Measurements from ENCODE around the gene MED28. TPM values are rescaled to one million over a fixed set of nuclear protein-coding genes. Genes with fewer than 3 reads are reported as not detected.

MED28 gene
- total RNA-seq, 4 donors from 2014 or later = 22.0 to 64.9 (median 28.7) TPM

DNA sequence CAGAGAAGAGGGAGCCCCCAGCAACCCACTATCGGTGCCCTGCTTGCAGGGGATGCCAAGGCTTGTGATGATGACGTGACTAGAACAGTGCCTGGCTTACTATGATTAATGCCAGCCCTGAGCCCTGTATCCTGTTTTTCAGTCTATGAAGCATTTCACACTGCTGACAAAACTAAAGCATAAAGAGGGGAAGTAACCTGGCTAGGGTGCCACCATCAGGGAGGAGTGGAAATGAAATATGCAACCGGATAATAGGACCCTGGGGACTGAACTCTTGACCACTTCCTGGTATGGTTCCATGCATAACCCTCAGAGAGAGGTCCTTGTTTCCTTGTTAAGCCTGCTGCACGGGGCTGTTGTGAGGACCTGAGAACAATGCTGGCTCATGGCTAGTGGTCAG, 50.3 kb downstream of the MED28 start:
- H3K4me3 ChIP-seq = no peak overlapping the region
- intact Hi-C loops (cut with DNase I; ENCODE audit: low total_unique reads) = no loop called here
- DNase-seq = no peak
- TF ChIP-seq POLR2A (IDR thresholded peaks at IDR 0.05) (no peak), CTCF (IDR thresholded peaks at IDR 0.05) (no peak)
- H3K4me1 ChIP-seq = no peaks in the 10 kb centered on the region
- no peak overlapping the region for H3K27ac ChIP-seq
- H3K9me3 ChIP-seq = no peaks in the 10 kb centered on the region
- no peaks in the 10 kb centered on the region for H3K27me3 ChIP-seq
- no peaks in the 10 kb centered on the region for H3K36me3 ChIP-seq

DNA sequence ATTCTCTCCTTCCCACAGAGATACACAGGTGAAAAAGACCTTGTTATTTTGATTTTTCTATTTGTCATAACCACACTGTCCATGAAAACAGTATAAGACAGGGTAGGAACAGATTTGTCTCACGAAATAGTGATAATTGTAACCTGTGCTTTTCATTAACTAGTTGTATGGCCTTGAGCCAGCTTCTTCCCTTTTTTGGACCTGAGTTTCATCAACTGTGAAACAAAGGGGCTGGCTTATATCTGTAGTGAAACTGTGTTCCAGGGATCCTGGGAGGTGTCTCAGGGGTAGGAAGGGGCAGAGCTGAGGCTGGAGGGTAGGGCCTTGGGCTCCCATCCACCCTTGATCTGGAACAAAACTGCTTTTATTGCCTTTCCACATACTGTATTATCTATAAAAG, 50.9 kb downstream of the MED28 start:
- Histone ChIP-seq H3K4me3 (no peak overlapping the region), H3K36me3 (no peaks in the 10 kb centered on the region), H3K27ac (no peak overlapping the region), H3K27me3 (no peaks in the 10 kb centered on the region), H3K9me3 (no peaks in the 10 kb centered on the region), H3K4me1 (no peaks in the 10 kb centered on the region)
- no peak for DNase-seq
- intact Hi-C loops (cut with DNase I; ENCODE audit: low total_unique reads) = no loop called here
- TF ChIP-seq POLR2A (IDR thresholded peaks at IDR 0.05) = no peak
- no peak for TF ChIP-seq CTCF (IDR thresholded peaks at IDR 0.05)

DNA sequence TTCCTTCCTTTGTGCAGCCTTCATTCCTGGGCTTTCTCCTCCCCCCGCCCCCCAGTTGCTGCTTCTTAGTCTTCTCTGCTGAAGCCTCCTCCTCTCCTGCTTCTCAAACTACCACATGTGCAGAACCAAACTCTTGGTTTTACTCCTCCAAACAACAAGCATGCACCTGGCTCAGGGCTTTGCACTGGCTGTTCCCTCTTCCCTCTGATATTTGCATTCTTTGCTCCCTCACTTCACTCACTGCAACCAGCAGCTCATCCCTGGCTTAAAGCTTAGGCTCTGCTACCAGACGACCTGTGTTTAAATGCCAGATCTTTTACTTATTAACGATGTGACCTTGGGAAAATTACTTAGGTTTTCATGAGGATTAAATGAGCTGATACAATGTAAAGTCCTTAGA, 51.4 kb downstream of the MED28 start:
- no peak for DNase-seq
- no peak overlapping the region for H3K27ac ChIP-seq
- H3K4me1 ChIP-seq = no peaks in the 10 kb centered on the region
- TF ChIP-seq POLR2A (IDR thresholded peaks at IDR 0.05) (no peak), CTCF (IDR thresholded peaks at IDR 0.05) (no peak)
- intact Hi-C loops (cut with DNase I; ENCODE audit: low total_unique reads) = no loop called here
- H3K27me3 ChIP-seq = no peaks in the 10 kb centered on the region
- H3K9me3 ChIP-seq = no peaks in the 10 kb centered on the region
- no peak overlapping the region for H3K4me3 ChIP-seq
- no peaks in the 10 kb centered on the region for H3K36me3 ChIP-seq

- no peak for DNase-seq
- H3K4me1 ChIP-seq = no peaks in the 10 kb centered on the region
- TF ChIP-seq CTCF (IDR thresholded peaks at IDR 0.05) (no peak), POLR2A (IDR thresholded peaks at IDR 0.05) (no peak)
- no peaks in the 10 kb centered on the region for H3K27me3 ChIP-seq
- intact Hi-C loops (cut with DNase I; ENCODE audit: low total_unique reads) = no loop called here
- H3K36me3 ChIP-seq = no peaks in the 10 kb centered on the region
- no peak overlapping the region for H3K27ac ChIP-seq
- no peak overlapping the region for H3K4me3 ChIP-seq
- H3K9me3 ChIP-seq = no peaks in the 10 kb centered on the region
These were observed 52.8 kb downstream of the MED28 start for GRCh38 chr4:17667253-17667652.

- Histone ChIP-seq H3K4me1 (no peaks in the 10 kb centered on the region), H3K36me3 (no peaks in the 10 kb centered on the region), H3K9me3 (no peaks in the 10 kb centered on the region), H3K27ac (no peak overlapping the region), H3K4me3 (no peak overlapping the region), H3K27me3 (no peaks in the 10 kb centered on the region)
- no peak for DNase-seq
- intact Hi-C loops (cut with DNase I; ENCODE audit: low total_unique reads) = no loop called here
- TF ChIP-seq CTCF (IDR thresholded peaks at IDR 0.05) (no peak), POLR2A (IDR thresholded peaks at IDR 0.05) (no peak)
These were observed 53.3 kb downstream of the MED28 start for GRCh38 chr4:17667653-17668201.
